ENCODE results near the gene PHLDA3. TPM values are rescaled to one million over a fixed set of nuclear protein-coding genes. Genes with fewer than 3 reads are reported as not detected.

The PHLDA3 gene
- total and polyA plus RNA-seq, 2 of the 13 experiments (the other 11 are each of a cell fraction or from before 2014, with no cell fraction given) = 16.7 to 33.6 TPM

DNA sequence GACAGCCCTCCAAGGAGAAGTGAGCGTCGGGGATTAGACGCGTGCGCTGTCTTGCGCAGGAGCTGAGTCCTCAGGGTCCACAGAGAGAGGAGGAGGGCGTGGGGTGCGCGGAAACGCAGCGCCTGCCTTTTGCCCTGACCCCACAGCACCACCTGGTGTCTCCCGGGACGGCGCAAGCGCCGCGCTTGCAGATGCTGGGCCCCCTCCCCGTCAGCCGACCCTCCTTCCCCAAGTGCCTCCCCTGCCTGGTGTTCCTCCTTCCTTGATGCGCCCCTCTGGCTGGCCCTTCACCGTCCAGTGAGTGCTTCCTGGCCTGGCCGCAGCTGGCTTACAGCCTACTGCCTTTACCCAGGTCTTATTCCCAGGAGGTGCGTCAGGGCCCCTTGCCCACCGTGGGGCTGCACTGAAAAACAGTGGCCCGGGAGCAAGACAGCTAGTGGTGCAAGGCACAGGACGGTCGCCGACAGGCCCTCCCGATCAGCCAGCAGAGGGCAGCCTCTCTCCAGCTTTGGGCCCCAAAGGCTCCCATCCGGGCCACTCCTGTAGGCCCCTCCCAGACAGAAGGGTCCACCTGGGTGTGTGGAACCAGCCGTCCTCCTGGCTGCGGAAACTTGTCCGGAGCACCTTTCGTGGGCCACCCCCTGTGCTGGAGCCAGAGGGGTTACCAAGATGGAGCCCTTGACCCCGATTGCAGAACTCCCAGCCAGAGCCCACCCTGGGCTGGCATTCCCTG, 12.9 kb upstream of the PHLDA3 start (continued):
- TF ChIP-seq, protein P1, sequence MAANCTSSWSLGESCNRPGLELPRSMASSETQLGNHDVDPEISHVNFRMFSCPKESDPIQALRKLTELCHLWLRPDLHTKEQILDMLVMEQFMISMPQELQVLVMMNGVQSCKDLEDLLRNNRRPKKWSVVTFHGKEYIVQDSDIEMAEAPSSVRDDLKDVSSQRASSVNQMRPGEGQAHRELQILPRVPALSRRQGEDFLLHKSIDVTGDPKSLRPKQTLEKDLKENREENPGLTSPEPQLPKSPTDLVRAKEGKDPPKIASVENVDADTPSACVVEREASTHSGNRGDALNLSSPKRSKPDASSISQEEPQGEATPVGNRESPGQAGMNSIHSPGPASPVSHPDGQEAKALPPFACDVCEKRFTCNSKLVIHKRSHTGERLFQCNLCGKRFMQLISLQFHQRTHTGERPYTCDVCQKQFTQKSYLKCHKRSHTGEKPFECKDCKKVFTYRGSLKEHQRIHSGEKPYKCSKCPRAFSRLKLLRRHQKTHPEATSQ (CRISPR knock-in tag; IDR thresholded peaks at IDR 0.05; ENCODE audit: borderline replicate concordance) = no peak
- TF ChIP-seq KLF16 (CRISPR knock-in tag; IDR thresholded peaks at IDR 0.05) (peak in 1 of 2 experiments; percentile 73; a peak in 1 of 4 replicates), ZMYM3 (CRISPR knock-in tag; IDR thresholded peaks at IDR 0.05) (peak; percentile 35; the same call in 1 of the 2 replicates), MTF2 (CRISPR knock-in tag; IDR thresholded peaks at IDR 0.05; ENCODE audit: borderline replicate concordance) (no peak), ZNF878 (CRISPR knock-in tag; IDR thresholded peaks at IDR 0.05) (peak; percentile 59; the same call in 1 of the 2 replicates), ZSCAN9 (CRISPR knock-in tag; IDR thresholded peaks at IDR 0.05; ENCODE audit: borderline replicate concordance) (no peak), ZSCAN21 (CRISPR knock-in tag; IDR thresholded peaks at IDR 0.05; ENCODE audit: borderline replicate concordance) (peak; percentile 62; the same call in 1 of the 2 replicates), TGIF2 (CRISPR knock-in tag; IDR thresholded peaks at IDR 0.05) (0 out of 2 replicates have a peak, but pooled peaks have one; percentile 39), STAT5B (CRISPR knock-in tag; IDR thresholded peaks at IDR 0.05) (no peak), ZNF766 (CRISPR knock-in tag; IDR thresholded peaks at IDR 0.05; ENCODE audit: borderline replicate concordance) (0 out of 2 replicates have a peak, but pooled peaks have one; percentile 29), ZNF10 (CRISPR knock-in tag; IDR thresholded peaks at IDR 0.05; ENCODE audit: borderline replicate concordance, low read depth) (no peak), YEATS2 (CRISPR knock-in tag; IDR thresholded peaks at IDR 0.05; ENCODE audit: borderline replicate concordance) (peak; percentile 59; the same call in 1 of the 2 replicates), SUZ12 (IDR thresholded peaks at IDR 0.05; ENCODE audit: low read depth, low read length) (no peak), REXO4 (CRISPR knock-in tag; IDR thresholded peaks at IDR 0.05; ENCODE audit: borderline replicate concordance) (no peak), ZNF670 (CRISPR knock-in tag; IDR thresholded peaks at IDR 0.05; ENCODE audit: borderline replicate concordance) (0 out of 2 replicates have a peak, but pooled peaks have one; percentile 55), ZNF468 (CRISPR knock-in tag; IDR thresholded peaks at IDR 0.05) (no peak)
- TF ChIP-seq, protein P2, sequence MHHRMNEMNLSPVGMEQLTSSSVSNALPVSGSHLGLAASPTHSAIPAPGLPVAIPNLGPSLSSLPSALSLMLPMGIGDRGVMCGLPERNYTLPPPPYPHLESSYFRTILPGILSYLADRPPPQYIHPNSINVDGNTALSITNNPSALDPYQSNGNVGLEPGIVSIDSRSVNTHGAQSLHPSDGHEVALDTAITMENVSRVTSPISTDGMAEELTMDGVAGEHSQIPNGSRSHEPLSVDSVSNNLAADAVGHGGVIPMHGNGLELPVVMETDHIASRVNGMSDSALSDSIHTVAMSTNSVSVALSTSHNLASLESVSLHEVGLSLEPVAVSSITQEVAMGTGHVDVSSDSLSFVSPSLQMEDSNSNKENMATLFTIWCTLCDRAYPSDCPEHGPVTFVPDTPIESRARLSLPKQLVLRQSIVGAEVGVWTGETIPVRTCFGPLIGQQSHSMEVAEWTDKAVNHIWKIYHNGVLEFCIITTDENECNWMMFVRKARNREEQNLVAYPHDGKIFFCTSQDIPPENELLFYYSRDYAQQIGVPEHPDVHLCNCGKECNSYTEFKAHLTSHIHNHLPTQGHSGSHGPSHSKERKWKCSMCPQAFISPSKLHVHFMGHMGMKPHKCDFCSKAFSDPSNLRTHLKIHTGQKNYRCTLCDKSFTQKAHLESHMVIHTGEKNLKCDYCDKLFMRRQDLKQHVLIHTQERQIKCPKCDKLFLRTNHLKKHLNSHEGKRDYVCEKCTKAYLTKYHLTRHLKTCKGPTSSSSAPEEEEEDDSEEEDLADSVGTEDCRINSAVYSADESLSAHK (CRISPR knock-in tag; IDR thresholded peaks at IDR 0.05; ENCODE audit: borderline replicate concordance) = no peak
- TF ChIP-seq, protein P3, sequence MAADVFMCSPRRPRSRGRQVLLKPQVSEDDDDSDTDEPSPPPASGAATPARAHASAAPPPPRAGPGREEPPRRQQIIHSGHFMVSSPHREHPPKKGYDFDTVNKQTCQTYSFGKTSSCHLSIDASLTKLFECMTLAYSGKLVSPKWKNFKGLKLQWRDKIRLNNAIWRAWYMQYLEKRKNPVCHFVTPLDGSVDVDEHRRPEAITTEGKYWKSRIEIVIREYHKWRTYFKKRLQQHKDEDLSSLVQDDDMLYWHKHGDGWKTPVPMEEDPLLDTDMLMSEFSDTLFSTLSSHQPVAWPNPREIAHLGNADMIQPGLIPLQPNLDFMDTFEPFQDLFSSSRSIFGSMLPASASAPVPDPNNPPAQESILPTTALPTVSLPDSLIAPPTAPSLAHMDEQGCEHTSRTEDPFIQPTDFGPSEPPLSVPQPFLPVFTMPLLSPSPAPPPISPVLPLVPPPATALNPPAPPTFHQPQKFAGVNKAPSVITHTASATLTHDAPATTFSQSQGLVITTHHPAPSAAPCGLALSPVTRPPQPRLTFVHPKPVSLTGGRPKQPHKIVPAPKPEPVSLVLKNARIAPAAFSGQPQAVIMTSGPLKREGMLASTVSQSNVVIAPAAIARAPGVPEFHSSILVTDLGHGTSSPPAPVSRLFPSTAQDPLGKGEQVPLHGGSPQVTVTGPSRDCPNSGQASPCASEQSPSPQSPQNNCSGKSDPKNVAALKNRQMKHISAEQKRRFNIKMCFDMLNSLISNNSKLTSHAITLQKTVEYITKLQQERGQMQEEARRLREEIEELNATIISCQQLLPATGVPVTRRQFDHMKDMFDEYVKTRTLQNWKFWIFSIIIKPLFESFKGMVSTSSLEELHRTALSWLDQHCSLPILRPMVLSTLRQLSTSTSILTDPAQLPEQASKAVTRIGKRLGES (CRISPR knock-in tag; IDR thresholded peaks at IDR 0.05; ENCODE audit: borderline replicate concordance) = no peak
- TF ChIP-seq, protein P4, sequence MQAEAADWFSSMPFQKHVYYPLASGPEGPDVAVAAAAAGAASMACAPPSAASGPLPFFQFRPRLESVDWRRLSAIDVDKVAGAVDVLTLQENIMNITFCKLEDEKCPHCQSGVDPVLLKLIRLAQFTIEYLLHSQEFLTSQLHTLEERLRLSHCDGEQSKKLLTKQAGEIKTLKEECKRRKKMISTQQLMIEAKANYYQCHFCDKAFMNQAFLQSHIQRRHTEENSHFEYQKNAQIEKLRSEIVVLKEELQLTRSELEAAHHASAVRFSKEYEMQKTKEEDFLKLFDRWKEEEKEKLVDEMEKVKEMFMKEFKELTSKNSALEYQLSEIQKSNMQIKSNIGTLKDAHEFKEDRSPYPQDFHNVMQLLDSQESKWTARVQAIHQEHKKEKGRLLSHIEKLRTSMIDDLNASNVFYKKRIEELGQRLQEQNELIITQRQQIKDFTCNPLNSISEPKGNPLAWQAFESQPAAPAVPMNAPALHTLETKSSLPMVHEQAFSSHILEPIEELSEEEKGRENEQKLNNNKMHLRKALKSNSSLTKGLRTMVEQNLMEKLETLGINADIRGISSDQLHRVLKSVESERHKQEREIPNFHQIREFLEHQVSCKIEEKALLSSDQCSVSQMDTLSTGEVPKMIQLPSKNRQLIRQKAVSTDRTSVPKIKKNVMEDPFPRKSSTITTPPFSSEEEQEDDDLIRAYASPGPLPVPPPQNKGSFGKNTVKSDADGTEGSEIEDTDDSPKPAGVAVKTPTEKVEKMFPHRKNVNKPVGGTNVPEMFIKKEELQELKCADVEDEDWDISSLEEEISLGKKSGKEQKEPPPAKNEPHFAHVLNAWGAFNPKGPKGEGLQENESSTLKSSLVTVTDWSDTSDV (CRISPR knock-in tag; IDR thresholded peaks at IDR 0.05) = no peak
